Right hindlimb (tissue), 1 donor: Measurements from ENCODE around the gene HECTD2.
"Not testable (repeated sequence)": the region's sequence is repeated elsewhere in the genome, so short reads cannot be mapped to it uniquely, and the experiment has no call there.

Source experiments
- DNase-seq: peaks from one replicate; pipeline ENCODE4 v3.0.0-alpha.2; 2018

HECTD2 gene

DNA sequence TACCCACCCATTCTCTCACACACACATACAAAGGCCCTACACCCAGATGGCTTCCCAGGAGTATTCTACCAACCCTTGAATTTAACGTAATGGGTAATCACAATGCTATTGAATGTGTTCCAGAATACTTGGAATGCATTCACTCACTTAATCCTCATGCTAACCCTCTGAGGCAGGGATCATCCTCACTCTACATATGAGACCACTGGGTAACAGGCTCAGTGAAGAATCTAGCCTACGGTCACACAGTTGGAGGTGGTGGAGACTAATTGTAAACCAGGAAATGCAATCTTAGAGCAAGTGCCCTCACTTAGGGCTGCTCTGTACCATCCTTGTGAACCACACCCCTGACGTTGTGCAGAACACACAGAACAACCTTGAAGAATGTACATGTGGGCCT lies 135.2 kb downstream of the HECTD2 start:
- DNase-seq: no peak

DNA sequence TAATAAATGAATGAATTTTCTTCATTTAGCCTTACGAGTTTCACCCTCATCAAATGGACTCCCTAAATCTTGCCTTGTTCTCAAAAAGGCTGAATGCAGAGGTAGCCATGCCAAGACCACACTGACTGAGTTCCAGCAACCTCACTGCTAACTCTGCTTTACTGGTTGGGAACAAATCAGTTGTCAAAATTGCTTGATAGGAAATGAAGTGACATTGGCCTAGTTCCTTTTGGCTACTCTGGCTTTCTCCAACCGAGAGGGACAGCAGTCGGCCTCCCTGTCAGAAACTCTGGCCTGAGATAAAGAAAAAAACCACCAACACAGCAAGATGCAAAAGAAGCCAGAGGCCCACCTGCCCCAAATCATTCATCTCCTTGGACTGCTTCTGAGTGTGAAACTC lies 135.7 kb downstream of the HECTD2 start:
- DNase-seq: no peak

DNA sequence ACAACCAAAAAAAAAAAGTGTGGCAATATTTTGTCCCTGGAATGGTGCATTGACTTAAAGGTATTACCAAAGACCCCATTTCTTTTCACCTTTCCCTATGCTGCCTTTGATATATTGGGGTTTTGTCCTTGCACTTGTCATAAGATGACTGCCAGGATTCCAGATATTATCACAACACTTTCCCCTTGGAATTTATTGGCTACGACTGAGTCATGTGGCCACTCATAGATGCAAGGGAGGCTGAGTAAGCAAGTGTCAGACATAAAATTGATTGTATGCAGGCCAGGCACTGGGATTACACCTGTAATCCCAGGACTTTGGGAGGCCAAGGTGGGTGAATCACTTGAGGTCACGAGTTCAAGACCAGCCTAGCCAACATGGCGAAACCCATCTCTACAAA lies 139.1 kb downstream of the HECTD2 start:
- no peak for DNase-seq

DNA sequence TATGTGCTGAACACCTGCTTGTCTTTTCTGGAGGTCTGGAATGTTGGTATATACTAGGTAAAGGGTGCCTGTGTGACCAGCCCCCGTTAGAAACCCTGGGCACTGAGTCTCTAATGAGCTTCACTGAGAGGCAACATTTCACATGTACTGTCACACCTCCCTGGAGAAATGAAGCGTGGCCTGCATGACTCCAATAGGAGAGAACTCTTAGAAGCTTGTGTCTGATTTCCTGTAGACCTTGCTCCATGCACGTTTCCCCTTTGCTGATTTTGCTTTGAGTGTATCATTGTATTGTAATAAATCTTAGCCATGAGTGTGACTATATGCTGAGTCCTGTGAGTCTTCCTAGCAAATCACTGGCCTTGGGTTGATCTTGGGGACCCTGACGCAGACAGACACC lies 139.9 kb downstream of the HECTD2 start:
- peak; percentile 8 for DNase-seq

DNA sequence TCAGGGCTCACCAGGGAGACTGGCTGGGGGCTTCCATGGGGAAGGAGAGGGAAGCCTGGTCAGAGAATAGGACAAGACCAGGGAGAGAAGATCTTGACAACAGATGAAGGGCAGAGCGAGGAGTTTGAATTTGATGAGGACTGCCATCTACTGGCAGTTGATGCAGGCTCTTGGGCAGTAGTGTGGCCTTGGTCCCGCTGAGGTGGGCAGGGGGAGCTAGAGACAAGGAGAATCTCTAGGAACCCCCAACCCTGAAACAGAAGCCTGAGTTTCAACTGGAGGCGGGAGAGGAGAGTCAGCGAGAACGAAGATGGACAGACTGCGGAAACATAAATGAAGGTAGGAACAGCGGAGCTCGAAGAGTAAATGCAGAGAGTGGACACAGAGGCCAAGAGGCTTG lies 141.7 kb downstream of the HECTD2 start:
- peak; percentile 75 for DNase-seq

DNA sequence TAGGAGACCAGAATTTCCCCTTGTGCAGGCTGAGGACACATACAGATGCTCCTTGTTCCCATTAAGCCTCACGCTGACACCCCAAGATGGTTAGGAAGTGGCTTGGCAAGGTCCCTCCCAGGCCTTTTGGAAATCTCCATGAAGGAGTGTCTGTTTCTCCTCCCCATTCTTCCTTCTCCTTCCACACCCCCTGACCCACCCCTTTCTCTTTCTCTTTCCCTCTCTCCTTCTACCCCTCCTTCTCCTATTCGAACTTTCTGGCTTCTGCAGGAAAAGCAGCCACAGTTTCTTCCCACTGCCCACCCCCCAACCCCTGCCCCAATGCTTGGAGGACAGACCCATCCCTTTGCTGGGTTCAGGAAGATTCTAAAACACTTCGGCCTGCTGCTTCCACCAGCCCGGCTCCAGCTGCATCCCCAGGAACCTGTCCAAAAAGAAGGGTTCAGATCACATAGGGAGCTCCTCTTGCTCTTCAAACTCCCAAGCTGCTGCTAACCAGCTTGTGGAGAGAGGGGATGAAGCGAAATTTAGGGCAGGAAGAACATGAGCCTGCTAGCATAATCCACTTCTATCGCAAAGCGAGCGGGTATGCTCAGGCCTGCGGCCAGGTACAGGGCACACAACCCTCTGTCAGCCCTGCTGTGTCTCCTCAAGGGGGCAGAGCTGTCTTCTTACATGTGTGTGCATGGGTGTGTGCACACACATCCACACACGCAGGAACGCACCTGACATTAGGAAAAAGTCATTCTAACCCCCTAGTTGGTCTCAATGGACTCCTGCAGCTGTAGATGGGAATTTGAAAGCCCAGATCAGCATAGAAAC lies 142.3 kb downstream of the HECTD2 start:
- DNase-seq: peak; percentile 40

DNA sequence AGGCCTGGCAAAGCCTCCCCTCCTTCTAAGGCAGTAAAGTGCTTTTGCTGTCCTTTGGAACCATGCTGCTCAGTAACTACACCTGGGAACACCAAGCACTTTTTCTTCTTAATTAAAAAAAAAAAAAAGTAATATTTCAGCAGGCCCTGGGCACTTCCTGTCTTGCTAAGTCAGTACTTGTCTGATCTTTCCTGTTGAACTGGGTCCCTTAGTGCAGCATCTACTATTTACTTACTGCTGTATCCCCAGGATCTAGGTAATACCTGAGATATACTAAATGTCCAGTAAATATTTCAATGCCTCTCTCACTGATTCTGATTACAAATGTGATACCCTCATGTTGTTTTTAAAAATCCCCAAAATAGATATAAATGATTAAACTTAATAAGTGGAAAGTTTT lies 145.3 kb downstream of the HECTD2 start:
- DNase-seq: no peak

DNA sequence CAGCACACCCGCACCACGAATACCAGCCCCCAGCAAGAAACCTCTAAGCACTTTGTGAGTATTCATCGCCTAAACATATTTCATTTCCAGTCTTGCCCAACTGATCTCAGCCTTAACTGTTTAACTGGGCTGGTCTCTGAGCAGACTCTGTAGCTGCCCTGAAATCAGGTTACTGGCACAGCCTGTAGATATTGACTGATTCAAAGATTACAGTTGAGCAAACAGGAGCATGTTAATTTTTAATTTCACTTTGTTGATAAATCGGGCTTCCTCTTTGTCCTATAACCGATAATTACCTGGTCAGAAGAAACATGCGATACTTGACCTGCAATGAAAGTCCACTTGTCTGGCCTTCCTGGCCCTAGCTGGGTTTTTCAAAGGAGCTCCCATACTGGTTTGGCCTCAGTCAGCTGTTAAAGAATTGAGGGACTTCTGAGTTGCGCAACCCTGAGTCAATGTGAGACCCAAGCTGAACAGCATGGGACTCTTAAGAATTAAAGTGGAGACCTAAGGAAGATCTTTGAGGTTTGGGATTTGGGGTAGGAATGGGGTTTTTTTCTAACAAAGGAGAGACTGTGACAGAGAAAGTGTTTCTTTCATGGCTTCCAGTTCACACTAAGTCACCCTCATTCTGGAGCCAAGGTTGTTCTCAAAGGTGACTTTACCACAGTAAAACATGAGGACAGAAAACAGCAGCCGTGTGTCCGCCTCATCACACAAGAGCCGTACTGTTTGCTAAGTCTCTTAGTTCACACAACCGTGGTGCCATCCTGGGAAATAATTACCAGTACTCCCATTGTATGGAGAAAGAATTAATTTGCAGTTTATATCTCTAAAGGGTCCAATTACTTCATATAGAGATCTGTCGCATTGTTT lies 146.8 kb downstream of the HECTD2 start:
- no peak for DNase-seq

DNA sequence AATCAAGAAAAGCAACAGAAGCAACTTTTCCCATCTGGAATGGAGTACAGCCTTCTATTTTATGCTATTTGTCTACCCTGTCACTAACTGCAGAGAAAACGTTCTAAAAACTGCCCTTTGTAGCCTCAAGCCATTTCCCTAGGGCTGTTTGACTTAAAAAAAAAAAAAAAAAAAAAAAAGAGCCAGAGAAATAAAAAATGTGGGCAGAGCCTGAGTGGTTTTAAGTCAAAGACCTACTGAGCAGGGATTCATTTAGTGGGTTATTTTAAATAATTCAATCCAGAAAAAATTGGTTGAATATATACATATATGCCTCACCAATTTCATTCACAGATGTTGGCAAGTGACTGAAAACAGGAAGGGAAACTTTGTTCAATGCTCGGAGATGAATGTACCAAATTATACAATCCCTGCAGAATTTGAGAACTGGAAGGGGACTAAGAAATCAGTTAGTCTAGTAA lies 147.5 kb downstream of the HECTD2 start:
- no peak for DNase-seq

DNA sequence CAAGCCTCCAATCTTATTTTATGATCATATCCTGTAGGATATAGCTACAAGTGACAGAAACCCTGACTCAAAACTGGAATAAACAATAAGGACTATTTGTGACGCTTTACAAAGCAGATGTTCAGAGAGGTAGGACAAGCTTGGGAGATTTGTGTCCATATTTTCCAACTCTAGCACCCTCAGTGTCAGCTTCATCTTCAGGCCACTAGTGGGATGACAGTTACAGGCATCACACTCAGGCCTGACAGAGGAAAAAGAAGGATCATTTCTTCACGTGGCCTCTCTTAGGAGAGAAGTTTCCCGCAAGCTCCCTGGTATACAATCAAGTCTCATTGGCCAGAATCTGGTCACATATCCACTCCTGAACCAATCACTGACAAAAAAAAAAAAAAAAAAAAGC lies 148.3 kb downstream of the HECTD2 start:
- DNase-seq: no peak

DNA sequence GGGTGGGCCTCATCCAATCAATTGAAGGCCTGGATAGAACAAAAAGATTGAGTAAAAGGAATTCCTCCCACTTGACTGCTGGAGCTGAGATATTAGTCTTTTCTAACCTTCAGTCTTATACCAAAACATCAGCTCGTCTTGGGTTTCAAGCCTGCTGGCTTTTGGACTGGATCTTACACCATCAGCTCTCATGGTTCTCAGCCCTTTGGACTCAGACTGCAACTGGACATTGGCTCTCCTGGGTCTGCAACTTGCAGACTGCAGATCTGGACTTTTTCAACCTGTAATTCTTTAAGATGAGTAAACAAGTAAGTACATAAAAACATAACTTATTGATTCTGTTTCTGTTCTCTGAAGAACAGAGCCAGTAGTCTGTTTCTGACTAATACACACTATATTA lies 149.0 kb downstream of the HECTD2 start:
- DNase-seq: no peak

DNA sequence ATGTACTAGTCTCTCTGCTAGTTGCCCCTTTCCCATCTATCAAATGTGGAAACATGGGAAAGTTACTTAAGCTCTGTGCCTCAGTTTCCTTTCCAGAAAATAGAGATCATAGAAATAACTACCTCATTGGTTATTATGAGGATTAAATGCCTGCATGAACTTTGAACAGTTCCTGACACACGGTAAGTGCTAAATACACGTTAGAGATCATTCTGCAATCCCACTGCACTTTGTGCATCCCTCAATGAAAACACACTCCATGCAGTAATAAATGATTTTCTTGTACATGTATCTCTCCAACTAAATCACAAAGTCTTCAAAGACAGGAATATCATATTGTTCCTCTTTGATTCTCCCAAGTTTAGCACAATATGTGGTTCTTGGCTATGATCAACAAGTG lies 149.6 kb downstream of the HECTD2 start:
- DNase-seq: no peak

DNA sequence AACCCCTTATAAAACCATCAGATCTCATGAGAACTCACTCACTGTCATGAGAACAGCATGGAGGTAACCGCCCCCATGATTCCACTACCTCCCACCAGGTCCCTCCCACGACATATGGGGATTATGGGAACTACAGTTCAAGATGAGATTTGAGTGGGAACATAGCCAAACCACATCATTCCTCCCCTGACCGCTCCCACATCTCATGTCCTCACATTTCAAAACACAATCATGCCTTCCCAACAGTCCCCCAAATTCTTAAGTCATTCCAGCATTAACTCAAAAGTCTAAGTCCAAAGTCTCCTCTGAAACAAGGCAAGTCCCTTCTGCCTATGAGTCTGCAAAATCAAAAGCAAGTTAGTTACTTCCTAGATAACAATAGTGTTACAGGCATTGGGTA lies 150.7 kb downstream of the HECTD2 start:
- DNase-seq: not testable (repeated sequence)

DNA sequence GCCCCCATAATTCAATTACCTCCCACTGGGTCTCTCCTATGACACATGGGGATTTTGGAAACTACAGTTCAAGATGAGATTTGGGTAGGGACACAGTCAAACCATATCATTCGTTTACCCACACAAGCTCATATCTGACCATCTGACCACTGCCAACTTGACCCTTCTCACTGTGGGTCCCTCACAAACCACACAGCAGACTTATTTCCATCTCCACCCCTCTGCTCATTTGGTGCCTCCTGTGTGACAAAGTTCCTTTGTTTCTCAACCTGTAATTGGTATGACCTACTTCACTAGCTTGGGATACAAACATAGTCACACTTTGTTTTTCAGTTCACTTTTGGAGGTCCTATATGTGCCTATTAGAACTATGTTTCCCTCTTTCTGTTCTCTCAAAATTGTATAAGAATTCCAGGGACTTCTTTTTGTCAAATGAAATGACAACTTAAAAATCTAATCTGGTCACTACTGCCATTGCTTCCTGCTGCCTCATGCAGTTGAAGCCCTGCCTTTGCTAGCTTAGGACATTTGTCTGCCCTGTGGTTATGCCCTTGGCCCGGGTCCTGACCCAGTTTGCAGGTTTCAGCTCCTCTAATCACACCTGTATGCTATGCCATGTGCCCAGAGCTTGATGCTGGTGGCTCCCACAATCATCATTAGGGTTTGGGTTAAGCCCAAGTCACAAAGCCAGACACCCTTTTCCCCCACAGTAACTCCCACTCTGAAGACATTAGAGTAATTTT lies 152.9 kb downstream of the HECTD2 start:
- DNase-seq: no peak

DNA sequence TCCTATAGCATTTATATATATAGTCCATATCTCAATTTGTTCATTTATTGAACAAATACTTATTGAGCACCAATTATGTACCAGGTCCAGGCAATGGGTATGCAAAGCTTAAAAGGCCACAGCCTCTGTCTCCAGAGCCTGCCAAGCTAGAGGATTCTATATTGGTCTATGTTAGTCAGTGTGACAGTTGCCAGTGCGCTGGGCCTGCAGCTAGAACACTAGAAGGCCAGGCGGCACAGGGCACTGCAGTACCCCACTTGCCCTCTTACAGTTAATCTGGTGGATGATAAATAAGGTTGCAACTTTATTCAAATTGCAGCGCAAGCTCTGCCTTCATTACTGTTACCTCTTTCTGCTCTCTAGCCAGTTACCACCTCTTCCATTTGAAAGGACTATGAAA lies 153.9 kb downstream of the HECTD2 start:
- DNase-seq: no peak
